GM23338 (cell line): ENCODE results near the gene DBNL. TPM values are rescaled to one million over a fixed set of nuclear protein-coding genes. Genes with fewer than 3 reads are reported as not detected.

ENCODE experiments used
- ATAC-seq: fragments of 200-7000 bp; cut with Tn5 transposase; 3 replicates; pipeline ENCODE4 v1.9.1; 2020
- DNase-seq: peaks from one replicate; pipeline ENCODE4 v3.0.0-alpha.2; 2015; ENCODE audit warnings: low spot score
- H2AFZ ChIP-seq: fragments of 200-600 bp; sonication (generic); 2 replicates; pipeline ENCODE4 v1.8.0; 2016; ENCODE audit warnings: antibody characterized with exemption, mild to moderate bottlenecking, moderate library complexity
- H3F3A ChIP-seq: fragments of 200-600 bp; sonication (generic); replicated peaks from 2 replicates; pipeline ENCODE4 v1.8.0; 2017; ENCODE audit warnings: antibody characterized with exemption, mixed run types, low read depth
- H3K27ac ChIP-seq: fragments of 200-600 bp; sonication (generic); 2 replicates; pipeline ENCODE4 v1.6.1; 2016; ENCODE audit warnings: low read depth
- H3K27me3 ChIP-seq: fragments of 200-600 bp; sonication (generic); 2 replicates; pipeline ENCODE4 v1.8.0; 2016; ENCODE audit warnings: mild to moderate bottlenecking, mixed run types, moderate library complexity; ENCODE audit not compliant: insufficient read depth
- H3K36me3 ChIP-seq: fragments of 200-600 bp; sonication (generic); 2 replicates; pipeline ENCODE4 v1.8.0; 2016; ENCODE audit warnings: mild to moderate bottlenecking; ENCODE audit not compliant: insufficient read depth
- H3K4me1 ChIP-seq: fragments of 200-600 bp; sonication (generic); 2 replicates; pipeline ENCODE4 v1.8.0; 2016; ENCODE audit warnings: mild to moderate bottlenecking, moderate library complexity; ENCODE audit not compliant: insufficient read depth
- H3K4me2 ChIP-seq: fragments of 200-600 bp; sonication (generic); 2 replicates; pipeline ENCODE4 v1.7.1; 2017; ENCODE audit warnings: mixed run types
- H3K4me3 ChIP-seq: fragments of 200-600 bp; sonication (generic); 2 replicates; pipeline ENCODE4 v1.6.1; 2016; ENCODE audit warnings: mixed run types
- H3K79me2 ChIP-seq: fragments of 200-600 bp; sonication (generic); replicated peaks from 2 replicates; pipeline ENCODE4 v1.8.0; 2017; ENCODE audit warnings: mild to moderate bottlenecking; ENCODE audit not compliant: insufficient read depth
- H3K9me2 ChIP-seq: fragments of 200-600 bp; sonication (generic); 2 replicates; pipeline ENCODE4 v1.8.0; 2017; ENCODE audit not compliant: insufficient read depth
- H4K20me1 ChIP-seq: fragments of 200-600 bp; sonication (generic); replicated peaks from 2 replicates; pipeline ENCODE4 v1.8.0; 2017; ENCODE audit warnings: mild to moderate bottlenecking; ENCODE audit not compliant: insufficient read depth
- H3K27ac Mint-ChIP-seq: 2 replicates; pipeline ENCODE4 v1.8.0; 2020; ENCODE audit warnings: inconsistent platforms, mild to moderate bottlenecking, moderate library complexity, mixed read lengths
- H3K27me3 Mint-ChIP-seq: 3 replicates; pipeline ENCODE4 v1.8.0; 2022; ENCODE audit warnings: low read depth, mild to moderate bottlenecking, moderate library complexity, mixed read lengths, inconsistent platforms; ENCODE audit not compliant: insufficient read depth, poor library complexity
- H3K36me3 Mint-ChIP-seq: 3 replicates; pipeline ENCODE4 v1.8.0; 2021; ENCODE audit warnings: low read depth, mild to moderate bottlenecking, inconsistent platforms, moderate library complexity, mixed read lengths
- H3K4me1 Mint-ChIP-seq: 3 replicates; pipeline ENCODE4 v1.8.0; 2020; ENCODE audit warnings: mild to moderate bottlenecking, inconsistent platforms, mixed read lengths
- H3K4me3 Mint-ChIP-seq: 3 replicates; pipeline ENCODE4 v1.8.0; 2021; ENCODE audit warnings: moderate library complexity, mild to moderate bottlenecking, inconsistent platforms, mixed read lengths
- H3K9me3 Mint-ChIP-seq: 3 replicates; pipeline ENCODE4 v1.8.0; 2020; ENCODE audit warnings: moderate library complexity, mild to moderate bottlenecking, inconsistent platforms, mixed read lengths
- CTCF ChIP-seq, 2 experiments: fragments of 200-600 bp in 1 of 2; sonication (generic) in 1 of 2; conservative IDR thresholded peaks; 2 replicates each; pipeline versions ENCODE4 v1.5.1 to v1.6.1; 2016 to 2017; ENCODE audit warnings: antibody characterized with exemption in 2 of 2, low read depth in 2 of 2, mild to moderate bottlenecking in 2 of 2, moderate library complexity in 1 of 2
- ETS1 ChIP-seq: IDR thresholded peaks from 2 replicates; pipeline ENCODE4 v1.6.1; 2016; ENCODE audit warnings: antibody characterized with exemption
- JUNB ChIP-seq: IDR thresholded peaks from one replicate; pipeline ENCODE4 v1.6.1; 2016; ENCODE audit warnings: antibody characterized with exemption; ENCODE audit not compliant: unreplicated experiment
- REST ChIP-seq: IDR thresholded peaks from one replicate; pipeline ENCODE4 v1.6.1; 2018; ENCODE audit warnings: antibody characterized with exemption; ENCODE audit not compliant: unreplicated experiment
- ZNF331 ChIP-seq: fragments of 250-450 bp; sonication (Bioruptor Pico); IDR thresholded peaks from 2 replicates; pipeline ENCODE4 v1.5.0; 2020; ENCODE audit warnings: low read depth, mild to moderate bottlenecking, moderate library complexity
- polyA plus RNA-seq: library from polyadenylated mRNA; unstranded; fragments of >200 nt; fragmentation: Nextera tagmentation; extraction: Ambion mirVana; gene quantifications from 2 replicates; pipeline ENCODE4 v1.2.1, GENCODE V29; 2016
- total RNA-seq: library from RNA; depleted of rRNA; stranded (reverse); fragments of >200 nt; shearing (Covaris generic); gene quantifications from 2 replicates; pipeline ENCODE4 v1.2.3, GENCODE V29; 2014
- TF ChIP-seq, protein P1 (sequence below): fragments of 250-450 bp; sonication (Bioruptor Pico); IDR thresholded peaks from 2 replicates; pipeline ENCODE4 v1.5.0; 2020; ENCODE audit warnings: mild to moderate bottlenecking, moderate library complexity

Gene DBNL
- total and polyA plus RNA-seq, 2 experiments from 2014 or later: 18.1 to 49.4 TPM

DNA sequence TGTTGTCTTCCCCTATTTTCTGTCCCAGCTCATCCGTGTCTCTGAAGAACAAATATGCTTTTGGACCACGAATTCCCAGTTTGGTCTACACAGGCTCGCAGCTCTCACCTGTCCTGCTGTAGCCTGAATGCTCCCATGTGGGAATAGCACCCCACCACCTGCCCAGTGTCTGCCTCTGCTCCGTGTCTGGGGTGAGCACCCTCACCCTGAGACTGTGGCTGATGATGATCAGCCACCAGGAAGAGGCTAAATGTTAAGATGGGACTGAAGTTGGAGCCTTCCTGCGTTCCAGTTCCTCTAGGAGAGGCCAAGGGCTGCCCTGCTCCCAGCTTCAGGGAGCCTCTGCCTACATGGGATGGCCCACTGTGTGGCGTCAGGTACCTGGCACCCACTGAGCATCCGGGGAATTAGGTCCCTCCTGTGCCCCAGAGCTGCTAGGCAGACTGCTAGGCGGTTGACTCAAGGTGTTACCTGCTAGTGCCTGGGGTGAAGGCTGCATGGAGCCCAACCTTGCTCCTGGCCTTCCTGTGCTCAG lies 17.2 kb downstream of the DBNL start:
- H3K4me3 Mint-ChIP-seq: no peak overlapping the region
- Histone ChIP-seq H3K9me2 (no peaks in the 10 kb centered on the region), H3K27me3 (no peaks in the 10 kb centered on the region), H3K4me1 (peaks cover 27% of the 10 kb centered on the region), H3K79me2 (no peaks in the 10 kb centered on the region), H2AFZ (no peak overlapping the region), H3K27ac (no peak overlapping the region), H3F3A (peaks cover 5% of the 10 kb centered on the region; the same call in 1 of the 2 replicates), H3K4me2 (no peak overlapping the region), H3K4me3 (no peak overlapping the region), H4K20me1 (0 out of 2 replicates have a peak, but pooled peaks cover 7% of the 10 kb centered on the region), H3K36me3 (no peaks in the 10 kb centered on the region; the same call in 1 of the 2 replicates)
- peaks cover 27% of the 10 kb centered on the region for H3K4me1 Mint-ChIP-seq
- H3K27me3 Mint-ChIP-seq: peaks cover 18% of the 10 kb centered on the region
- H3K36me3 Mint-ChIP-seq: peaks cover 44% of the 10 kb centered on the region
- no peaks in the 10 kb centered on the region; the same call in 2 of the 3 replicates for H3K9me3 Mint-ChIP-seq
- DNase-seq: no peak
- TF ChIP-seq ZNF331 (CRISPR knock-in tag): no peak
- TF ChIP-seq REST: no peak
- TF ChIP-seq ETS1: no peak
- TF ChIP-seq, protein P1, sequence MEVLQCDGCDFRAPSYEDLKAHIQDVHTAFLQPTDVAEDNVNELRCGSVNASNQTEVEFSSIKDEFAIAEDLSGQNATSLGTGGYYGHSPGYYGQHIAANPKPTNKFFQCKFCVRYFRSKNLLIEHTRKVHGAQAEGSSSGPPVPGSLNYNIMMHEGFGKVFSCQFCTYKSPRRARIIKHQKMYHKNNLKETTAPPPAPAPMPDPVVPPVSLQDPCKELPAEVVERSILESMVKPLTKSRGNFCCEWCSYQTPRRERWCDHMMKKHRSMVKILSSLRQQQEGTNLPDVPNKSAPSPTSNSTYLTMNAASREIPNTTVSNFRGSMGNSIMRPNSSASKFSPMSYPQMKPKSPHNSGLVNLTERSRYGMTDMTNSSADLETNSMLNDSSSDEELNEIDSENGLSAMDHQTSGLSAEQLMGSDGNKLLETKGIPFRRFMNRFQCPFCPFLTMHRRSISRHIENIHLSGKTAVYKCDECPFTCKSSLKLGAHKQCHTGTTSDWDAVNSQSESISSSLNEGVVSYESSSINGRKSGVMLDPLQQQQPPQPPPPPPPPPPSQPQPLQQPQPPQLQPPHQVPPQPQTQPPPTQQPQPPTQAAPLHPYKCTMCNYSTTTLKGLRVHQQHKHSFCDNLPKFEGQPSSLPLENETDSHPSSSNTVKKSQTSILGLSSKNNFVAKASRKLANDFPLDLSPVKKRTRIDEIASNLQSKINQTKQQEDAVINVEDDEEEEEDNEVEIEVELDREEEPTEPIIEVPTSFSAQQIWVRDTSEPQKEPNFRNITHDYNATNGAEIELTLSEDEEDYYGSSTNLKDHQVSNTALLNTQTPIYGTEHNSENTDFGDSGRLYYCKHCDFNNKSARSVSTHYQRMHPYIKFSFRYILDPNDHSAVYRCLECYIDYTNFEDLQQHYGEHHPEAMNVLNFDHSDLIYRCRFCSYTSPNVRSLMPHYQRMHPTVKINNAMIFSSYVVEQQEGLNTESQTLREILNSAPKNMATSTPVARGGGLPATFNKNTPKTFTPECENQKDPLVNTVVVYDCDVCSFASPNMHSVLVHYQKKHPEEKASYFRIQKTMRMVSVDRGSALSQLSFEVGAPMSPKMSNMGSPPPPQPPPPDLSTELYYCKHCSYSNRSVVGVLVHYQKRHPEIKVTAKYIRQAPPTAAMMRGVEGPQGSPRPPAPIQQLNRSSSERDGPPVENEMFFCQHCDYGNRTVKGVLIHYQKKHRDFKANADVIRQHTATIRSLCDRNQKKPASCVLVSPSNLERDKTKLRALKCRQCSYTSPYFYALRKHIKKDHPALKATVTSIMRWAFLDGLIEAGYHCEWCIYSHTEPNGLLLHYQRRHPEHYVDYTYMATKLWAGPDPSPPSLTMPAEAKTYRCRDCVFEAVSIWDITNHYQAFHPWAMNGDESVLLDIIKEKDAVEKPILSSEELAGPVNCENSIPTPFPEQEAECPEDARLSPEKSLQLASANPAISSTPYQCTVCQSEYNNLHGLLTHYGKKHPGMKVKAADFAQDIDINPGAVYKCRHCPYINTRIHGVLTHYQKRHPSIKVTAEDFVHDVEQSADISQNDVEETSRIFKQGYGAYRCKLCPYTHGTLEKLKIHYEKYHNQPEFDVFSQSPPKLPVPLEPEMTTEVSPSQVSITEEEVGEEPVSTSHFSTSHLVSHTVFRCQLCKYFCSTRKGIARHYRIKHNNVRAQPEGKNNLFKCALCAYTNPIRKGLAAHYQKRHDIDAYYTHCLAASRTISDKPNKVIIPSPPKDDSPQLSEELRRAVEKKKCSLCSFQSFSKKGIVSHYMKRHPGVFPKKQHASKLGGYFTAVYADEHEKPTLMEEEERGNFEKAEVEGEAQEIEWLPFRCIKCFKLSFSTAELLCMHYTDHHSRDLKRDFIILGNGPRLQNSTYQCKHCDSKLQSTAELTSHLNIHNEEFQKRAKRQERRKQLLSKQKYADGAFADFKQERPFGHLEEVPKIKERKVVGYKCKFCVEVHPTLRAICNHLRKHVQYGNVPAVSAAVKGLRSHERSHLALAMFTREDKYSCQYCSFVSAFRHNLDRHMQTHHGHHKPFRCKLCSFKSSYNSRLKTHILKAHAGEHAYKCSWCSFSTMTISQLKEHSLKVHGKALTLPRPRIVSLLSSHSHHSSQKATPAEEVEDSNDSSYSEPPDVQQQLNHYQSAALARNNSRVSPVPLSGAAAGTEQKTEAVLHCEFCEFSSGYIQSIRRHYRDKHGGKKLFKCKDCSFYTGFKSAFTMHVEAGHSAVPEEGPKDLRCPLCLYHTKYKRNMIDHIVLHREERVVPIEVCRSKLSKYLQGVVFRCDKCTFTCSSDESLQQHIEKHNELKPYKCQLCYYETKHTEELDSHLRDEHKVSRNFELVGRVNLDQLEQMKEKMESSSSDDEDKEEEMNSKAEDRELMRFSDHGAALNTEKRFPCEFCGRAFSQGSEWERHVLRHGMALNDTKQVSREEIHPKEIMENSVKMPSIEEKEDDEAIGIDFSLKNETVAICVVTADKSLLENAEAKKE (CRISPR knock-in tag): no peak
- TF ChIP-seq JUNB: no peak
- TF ChIP-seq CTCF (conservative IDR thresholded peaks at IDR 0.05; ENCODE audit: low read depth in 2 of 2): no peak
- ATAC-seq: no peak
- H3K27ac Mint-ChIP-seq: no peak overlapping the region
